GM23248 (cell line): ENCODE measurements around the gene SUSD3.

ENCODE experiments used
- EZH2 ChIP-seq: fragments of 200-600 bp; sonication (generic); IDR thresholded peaks from 2 replicates; pipeline ENCODE4 v1.6.1; 2018; ENCODE audit warnings: antibody characterized with exemption, mild to moderate bottlenecking; ENCODE audit not compliant: insufficient read depth, poor library complexity, severe bottlenecking
- EZH2phosphoT487 ChIP-seq: fragments of 200-600 bp; sonication (generic); IDR thresholded peaks from 2 replicates; pipeline ENCODE4 v1.6.1; 2018; ENCODE audit warnings: antibody characterized with exemption, moderate library complexity, mild to moderate bottlenecking, low read depth; ENCODE audit not compliant: insufficient read depth

GRCh38 chr9:93134015-93134739 is 75.7 kb downstream of the SUSD3 start, which contains the start of gene NINJ1:
- TF ChIP-seq EZH2phosphoT487 (no peak), EZH2 (no peak)
